GM23338 (cell line): ENCODE measurements around the gene TSR1. TPM values are rescaled to one million over a fixed set of nuclear protein-coding genes. Genes with fewer than 3 reads are reported as not detected.

Experiments
- ATAC-seq: fragments of 200-7000 bp; cut with Tn5 transposase; 3 replicates; pipeline ENCODE4 v1.9.1; 2020
- DNase-seq: peaks from one replicate; pipeline ENCODE4 v3.0.0-alpha.2; 2015; ENCODE audit warnings: low spot score
- H2AFZ ChIP-seq: fragments of 200-600 bp; sonication (generic); 2 replicates; pipeline ENCODE4 v1.8.0; 2016; ENCODE audit warnings: antibody characterized with exemption, mild to moderate bottlenecking, moderate library complexity
- H3F3A ChIP-seq: fragments of 200-600 bp; sonication (generic); replicated peaks from 2 replicates; pipeline ENCODE4 v1.8.0; 2017; ENCODE audit warnings: antibody characterized with exemption, mixed run types, low read depth
- H3K27ac ChIP-seq: fragments of 200-600 bp; sonication (generic); 2 replicates; pipeline ENCODE4 v1.6.1; 2016; ENCODE audit warnings: low read depth
- H3K27me3 ChIP-seq: fragments of 200-600 bp; sonication (generic); 2 replicates; pipeline ENCODE4 v1.8.0; 2016; ENCODE audit warnings: mild to moderate bottlenecking, mixed run types, moderate library complexity; ENCODE audit not compliant: insufficient read depth
- H3K36me3 ChIP-seq: fragments of 200-600 bp; sonication (generic); 2 replicates; pipeline ENCODE4 v1.8.0; 2016; ENCODE audit warnings: mild to moderate bottlenecking; ENCODE audit not compliant: insufficient read depth
- H3K4me1 ChIP-seq: fragments of 200-600 bp; sonication (generic); 2 replicates; pipeline ENCODE4 v1.8.0; 2016; ENCODE audit warnings: mild to moderate bottlenecking, moderate library complexity; ENCODE audit not compliant: insufficient read depth
- H3K4me2 ChIP-seq: fragments of 200-600 bp; sonication (generic); 2 replicates; pipeline ENCODE4 v1.7.1; 2017; ENCODE audit warnings: mixed run types
- H3K4me3 ChIP-seq: fragments of 200-600 bp; sonication (generic); 2 replicates; pipeline ENCODE4 v1.6.1; 2016; ENCODE audit warnings: mixed run types
- H3K79me2 ChIP-seq: fragments of 200-600 bp; sonication (generic); replicated peaks from 2 replicates; pipeline ENCODE4 v1.8.0; 2017; ENCODE audit warnings: mild to moderate bottlenecking; ENCODE audit not compliant: insufficient read depth
- H3K9me2 ChIP-seq: fragments of 200-600 bp; sonication (generic); 2 replicates; pipeline ENCODE4 v1.8.0; 2017; ENCODE audit not compliant: insufficient read depth
- H4K20me1 ChIP-seq: fragments of 200-600 bp; sonication (generic); replicated peaks from 2 replicates; pipeline ENCODE4 v1.8.0; 2017; ENCODE audit warnings: mild to moderate bottlenecking; ENCODE audit not compliant: insufficient read depth
- H3K27ac Mint-ChIP-seq: 2 replicates; pipeline ENCODE4 v1.8.0; 2020; ENCODE audit warnings: inconsistent platforms, mild to moderate bottlenecking, moderate library complexity, mixed read lengths
- H3K27me3 Mint-ChIP-seq: 3 replicates; pipeline ENCODE4 v1.8.0; 2022; ENCODE audit warnings: low read depth, mild to moderate bottlenecking, moderate library complexity, mixed read lengths, inconsistent platforms; ENCODE audit not compliant: insufficient read depth, poor library complexity
- H3K36me3 Mint-ChIP-seq: 3 replicates; pipeline ENCODE4 v1.8.0; 2021; ENCODE audit warnings: low read depth, mild to moderate bottlenecking, inconsistent platforms, moderate library complexity, mixed read lengths
- H3K4me1 Mint-ChIP-seq: 3 replicates; pipeline ENCODE4 v1.8.0; 2020; ENCODE audit warnings: mild to moderate bottlenecking, inconsistent platforms, mixed read lengths
- H3K4me3 Mint-ChIP-seq: 3 replicates; pipeline ENCODE4 v1.8.0; 2021; ENCODE audit warnings: moderate library complexity, mild to moderate bottlenecking, inconsistent platforms, mixed read lengths
- H3K9me3 Mint-ChIP-seq: 3 replicates; pipeline ENCODE4 v1.8.0; 2020; ENCODE audit warnings: moderate library complexity, mild to moderate bottlenecking, inconsistent platforms, mixed read lengths
- CREB1 ChIP-seq: fragments of 250-450 bp; sonication (Bioruptor Pico); IDR thresholded peaks from 2 replicates; pipeline ENCODE4 v1.5.0; 2020; ENCODE audit warnings: low read depth, mild to moderate bottlenecking, moderate library complexity
- CTCF ChIP-seq, 2 experiments: fragments of 200-600 bp in 1 of 2; sonication (generic) in 1 of 2; conservative IDR thresholded peaks; 2 replicates each; pipeline versions ENCODE4 v1.5.1 to v1.6.1; 2016 to 2017; ENCODE audit warnings: antibody characterized with exemption in 2 of 2, low read depth in 2 of 2, mild to moderate bottlenecking in 2 of 2, moderate library complexity in 1 of 2
- EZH2 ChIP-seq: fragments of 200-600 bp; sonication (generic); IDR thresholded peaks from one replicate; pipeline ENCODE4 v1.8.0; 2017; ENCODE audit warnings: antibody characterized with exemption, mild to moderate bottlenecking, low read depth; ENCODE audit not compliant: unreplicated experiment
- EZH2phosphoT487 ChIP-seq: fragments of 200-600 bp; sonication (generic); IDR thresholded peaks from one replicate; pipeline ENCODE4 v1.8.1; 2018; ENCODE audit warnings: antibody characterized with exemption; ENCODE audit not compliant: unreplicated experiment
- POLR2AphosphoS5 ChIP-seq: IDR thresholded peaks from 2 replicates; pipeline ENCODE4 v1.6.1; 2016; ENCODE audit warnings: antibody characterized with exemption, low read depth
- ZNF462 ChIP-seq: fragments of 250-450 bp; sonication (Bioruptor Pico); IDR thresholded peaks from 2 replicates; pipeline ENCODE4 v1.5.0; 2020; ENCODE audit warnings: mild to moderate bottlenecking, moderate library complexity
- polyA plus RNA-seq: library from polyadenylated mRNA; unstranded; fragments of >200 nt; fragmentation: Nextera tagmentation; extraction: Ambion mirVana; gene quantifications from 2 replicates; pipeline ENCODE4 v1.2.1, GENCODE V29; 2016
- total RNA-seq: library from RNA; depleted of rRNA; stranded (reverse); fragments of >200 nt; shearing (Covaris generic); gene quantifications from 2 replicates; pipeline ENCODE4 v1.2.3, GENCODE V29; 2014
- TF ChIP-seq, protein P1 (sequence below): IDR thresholded peaks from 2 replicates; pipeline ENCODE4 v1.6.1; 2016; ENCODE audit warnings: antibody characterized with exemption

The TSR1 gene
- total and polyA plus RNA-seq, 2 experiments from 2014 or later, result 36.9 to 108 TPM

GRCh38 chr17:2321399-2321798 is 14.9 kb downstream of the TSR1 start (continued):
- TF ChIP-seq ZNF462 (CRISPR knock-in tag) (no peak), POLR2AphosphoS5 (no peak), EZH2phosphoT487 (no peak), CREB1 (CRISPR knock-in tag) (no peak), CTCF (conservative IDR thresholded peaks at IDR 0.05; ENCODE audit: low read depth in 2 of 2) (no peak)

GRCh38 chr17:2319051-2319450 is 17.2 kb downstream of the TSR1 start:
- ATAC-seq, result no peak
- H3K9me3 Mint-ChIP-seq, result no peaks in the 10 kb centered on the region; the same call in 2 of the 3 replicates
- peaks cover 6% of the 10 kb centered on the region for H3K27me3 Mint-ChIP-seq
- Histone ChIP-seq H2AFZ (no peak overlapping the region), H3F3A (peaks cover 19% of the 10 kb centered on the region), H3K4me2 (no peak overlapping the region), H3K79me2 (no peaks in the 10 kb centered on the region), H3K27me3 (no peaks in the 10 kb centered on the region), H3K9me2 (no peaks in the 10 kb centered on the region), H3K27ac (no peak overlapping the region), H3K4me3 (no peak overlapping the region), H3K4me1 (no peaks in the 10 kb centered on the region), H4K20me1 (peaks cover 9% of the 10 kb centered on the region), H3K36me3 (peaks cover 14% of the 10 kb centered on the region)
- peaks cover 26% of the 10 kb centered on the region for H3K36me3 Mint-ChIP-seq
- H3K4me1 Mint-ChIP-seq, result no peaks in the 10 kb centered on the region
- no peak overlapping the region for H3K27ac Mint-ChIP-seq
- no peak for DNase-seq
- no peak overlapping the region; the same call in 2 of the 3 replicates for H3K4me3 Mint-ChIP-seq
- TF ChIP-seq, protein P1, sequence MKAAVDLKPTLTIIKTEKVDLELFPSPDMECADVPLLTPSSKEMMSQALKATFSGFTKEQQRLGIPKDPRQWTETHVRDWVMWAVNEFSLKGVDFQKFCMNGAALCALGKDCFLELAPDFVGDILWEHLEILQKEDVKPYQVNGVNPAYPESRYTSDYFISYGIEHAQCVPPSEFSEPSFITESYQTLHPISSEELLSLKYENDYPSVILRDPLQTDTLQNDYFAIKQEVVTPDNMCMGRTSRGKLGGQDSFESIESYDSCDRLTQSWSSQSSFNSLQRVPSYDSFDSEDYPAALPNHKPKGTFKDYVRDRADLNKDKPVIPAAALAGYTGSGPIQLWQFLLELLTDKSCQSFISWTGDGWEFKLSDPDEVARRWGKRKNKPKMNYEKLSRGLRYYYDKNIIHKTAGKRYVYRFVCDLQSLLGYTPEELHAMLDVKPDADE, result no peak
- TF ChIP-seq ZNF462 (CRISPR knock-in tag) (no peak), EZH2 (no peak)
